ENCODE results near the gene ST6GALNAC3.

DNA sequence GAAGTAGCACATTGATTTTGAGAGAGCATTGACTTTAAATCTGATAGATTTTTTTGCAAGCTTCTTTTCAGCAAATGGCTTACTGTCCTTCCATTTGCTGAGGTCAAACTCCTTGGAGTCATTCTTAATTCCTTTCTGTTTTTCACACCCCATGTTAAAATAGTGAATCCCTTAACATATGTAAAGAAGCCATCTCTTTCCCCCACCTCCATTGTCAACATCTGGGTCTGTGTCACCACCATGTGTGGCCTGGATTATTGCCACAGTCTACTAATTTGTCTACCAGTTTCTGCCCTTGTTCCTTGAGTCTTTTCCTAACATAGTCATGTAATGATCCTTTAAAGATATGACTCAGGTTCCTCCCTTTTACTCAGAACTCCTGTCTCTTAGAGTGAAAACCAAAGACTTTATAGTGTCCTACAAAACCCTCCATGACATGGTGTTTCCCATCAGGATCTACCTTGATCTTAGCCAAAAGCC lies 104.7 kb downstream of the ST6GALNAC3 start:
- TF ChIP-seq, protein P1, sequence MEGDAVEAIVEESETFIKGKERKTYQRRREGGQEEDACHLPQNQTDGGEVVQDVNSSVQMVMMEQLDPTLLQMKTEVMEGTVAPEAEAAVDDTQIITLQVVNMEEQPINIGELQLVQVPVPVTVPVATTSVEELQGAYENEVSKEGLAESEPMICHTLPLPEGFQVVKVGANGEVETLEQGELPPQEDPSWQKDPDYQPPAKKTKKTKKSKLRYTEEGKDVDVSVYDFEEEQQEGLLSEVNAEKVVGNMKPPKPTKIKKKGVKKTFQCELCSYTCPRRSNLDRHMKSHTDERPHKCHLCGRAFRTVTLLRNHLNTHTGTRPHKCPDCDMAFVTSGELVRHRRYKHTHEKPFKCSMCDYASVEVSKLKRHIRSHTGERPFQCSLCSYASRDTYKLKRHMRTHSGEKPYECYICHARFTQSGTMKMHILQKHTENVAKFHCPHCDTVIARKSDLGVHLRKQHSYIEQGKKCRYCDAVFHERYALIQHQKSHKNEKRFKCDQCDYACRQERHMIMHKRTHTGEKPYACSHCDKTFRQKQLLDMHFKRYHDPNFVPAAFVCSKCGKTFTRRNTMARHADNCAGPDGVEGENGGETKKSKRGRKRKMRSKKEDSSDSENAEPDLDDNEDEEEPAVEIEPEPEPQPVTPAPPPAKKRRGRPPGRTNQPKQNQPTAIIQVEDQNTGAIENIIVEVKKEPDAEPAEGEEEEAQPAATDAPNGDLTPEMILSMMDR (IDR thresholded peaks at IDR 0.05): no peak
- TF ChIP-seq TCF7L2 (IDR thresholded peaks at IDR 0.05; ENCODE audit: low read depth, low read length) (no peak), POLR2AphosphoS5 (IDR thresholded peaks at IDR 0.05; ENCODE audit: low read depth, low read length) (no peak), REST (IDR thresholded peaks at IDR 0.05; ENCODE audit: insufficient read depth in 1 of 2, low read depth in 2 of 2, low read length in 1 of 2) (no peak)
